GM12878 (cell line): ENCODE results near the gene LRRC3. TPM values are rescaled to one million over a fixed set of nuclear protein-coding genes. Genes with fewer than 3 reads are reported as not detected.

Experiments used
- ATAC-seq: fragments of 200-7000 bp; cut with Tn5 transposase; 3 replicates; pipeline ENCODE4 v1.9.1; 2020; ENCODE audit warnings: mild to moderate bottlenecking, moderate library complexity
- BruUV-seq: library from RNA; stranded (reverse); fragments of 400-500 nt; replicated peaks from 2 replicates; lab custom pipeline; 2021; lab: Mats Ljungman, UMichigan
- CTCF ChIA-PET: fragments of 300-600 bp; sonication (Branson Sonifier 250); formaldehyde crosslinking; extraction: SDS; loops from one replicate; lab custom pipeline; 2021; ENCODE audit warnings: inconsistent platforms; lab: Yijun Ruan, JAX
- POLR2A ChIA-PET: fragments of 350-600 bp; formaldehyde crosslinking; extraction: SDS; loops from one replicate; lab custom pipeline; 2021; ENCODE audit warnings: inconsistent platforms; lab: Charles Lee
- RAD21 ChIA-PET: fragments of 300-600 bp; sonication (Branson Sonifier 250); formaldehyde crosslinking; loops from one replicate; lab custom pipeline; 2023; ENCODE audit warnings: antibody characterized with exemption; ENCODE audit not compliant: unreplicated experiment; lab: Charles Lee
- SMC1A ChIA-PET: fragments of 300-600 bp; sonication (Branson Sonifier 250); formaldehyde crosslinking; loops from one replicate; lab custom pipeline; 2023; ENCODE audit not compliant: unreplicated experiment, uncharacterized antibody; lab: Charles Lee
- DNase-seq: peaks from one replicate; pipeline ENCODE4 v3.0.0-alpha.2; 2011; ENCODE audit warnings: low read depth, low spot score
- FAIRE-seq: peaks from 3 replicates; lab custom pipeline; 2011; peaks lifted over from hg19 to GRCh38; lab: Jason Lieb, UNC
- H2AFZ ChIP-seq: 2 replicates; pipeline ENCODE4 v1.6.0; 2011; ENCODE audit warnings: low read depth, low read length, control low read depth; ENCODE audit not compliant: control insufficient read depth
- H3K27ac ChIP-seq: 2 replicates; pipeline ENCODE4 v1.5.1; 2011; ENCODE audit warnings: control low read depth; ENCODE audit not compliant: control insufficient read depth, insufficient read depth
- H3K27me3 ChIP-seq, 2 experiments: replicated peaks in 1 of 2; 2 replicates each; pipeline versions ENCODE4 v1.6.0 to v1.6.1; 2011; ENCODE audit warnings: low read length in 1 of 2; ENCODE audit not compliant: control insufficient read depth in 2 of 2, insufficient read depth in 2 of 2
- H3K36me3 ChIP-seq, 2 experiments: 2 replicates each; pipeline ENCODE4 v1.5.1; 2011; ENCODE audit warnings: low read length in 1 of 2; ENCODE audit not compliant: control insufficient read depth in 2 of 2, insufficient read depth in 2 of 2
- H3K4me1 ChIP-seq: 2 replicates; pipeline ENCODE4 v1.6.1; 2011; ENCODE audit warnings: mild to moderate bottlenecking, low read length, moderate library complexity, mixed read lengths; ENCODE audit not compliant: control insufficient read depth, insufficient read depth
- H3K4me2 ChIP-seq: 2 replicates; pipeline ENCODE4 v1.6.0; 2011; ENCODE audit warnings: control low read depth; ENCODE audit not compliant: control insufficient read depth, insufficient read depth
- H3K4me3 ChIP-seq: fragments of 200-600 bp; sonication (generic); 2 replicates; pipeline ENCODE4 v1.5.1; 2016
- H3K79me2 ChIP-seq: 2 replicates; pipeline ENCODE4 v1.6.0; 2011; ENCODE audit warnings: low read length; ENCODE audit not compliant: control insufficient read depth, insufficient read depth
- H3K9ac ChIP-seq: 2 replicates; pipeline ENCODE4 v1.8.0; 2011; ENCODE audit warnings: low read length, control low read depth, mixed read lengths; ENCODE audit not compliant: control insufficient read depth, insufficient read depth
- H3K9me3 ChIP-seq: replicated peaks from 3 replicates; pipeline ENCODE4 v1.5.1; 2011; ENCODE audit warnings: mild to moderate bottlenecking, low read length; ENCODE audit not compliant: control insufficient read depth, insufficient read depth
- H4K20me1 ChIP-seq: 2 replicates; pipeline ENCODE4 v1.6.0; 2011; ENCODE audit not compliant: control insufficient read depth, insufficient read depth
- CBFB ChIP-seq: IDR thresholded peaks from 2 replicates; pipeline ENCODE4 v1.6.1; 2016; ENCODE audit warnings: antibody characterized with exemption, low read depth
- CEBPZ ChIP-seq: fragments of 150-350 bp; IDR thresholded peaks from 2 replicates; pipeline ENCODE4 v1.6.1; 2016; ENCODE audit warnings: low read depth, low read length
- CREM ChIP-seq: IDR thresholded peaks from 2 replicates; pipeline ENCODE4 v1.6.1; 2014; ENCODE audit warnings: antibody characterized with exemption, low read depth
- IRF4 ChIP-seq: IDR thresholded peaks from 2 replicates; pipeline ENCODE4 v1.6.1; 2011; ENCODE audit warnings: low read depth, low read length
- MEF2B ChIP-seq: fragments of 450-650 bp; IDR thresholded peaks from 2 replicates; pipeline ENCODE4 v1.6.1; 2018; ENCODE audit warnings: mild to moderate bottlenecking, moderate library complexity; ENCODE audit not compliant: partially characterized antibody, poor library complexity, severe bottlenecking
- NFYB ChIP-seq: IDR thresholded peaks from 2 replicates; pipeline ENCODE4 v1.6.1; 2011; ENCODE audit warnings: low read depth, mild to moderate bottlenecking, low read length, improper control_type of control experiment, moderate library complexity; ENCODE audit not compliant: insufficient read depth
- PBX3 ChIP-seq: IDR thresholded peaks from 2 replicates; pipeline ENCODE4 v1.6.1; 2011; ENCODE audit warnings: mild to moderate bottlenecking, low read depth, low read length, moderate library complexity; ENCODE audit not compliant: insufficient replicate concordance
- ZBTB40 ChIP-seq: fragments of 450-650 bp; IDR thresholded peaks from 2 replicates; pipeline ENCODE4 v1.6.1; 2016; ENCODE audit warnings: mild to moderate bottlenecking, moderate library complexity, borderline replicate concordance
- ZNF217 ChIP-seq: fragments of 450-650 bp; IDR thresholded peaks from 2 replicates; pipeline ENCODE4 v1.6.1; 2017; ENCODE audit warnings: antibody characterized with exemption, mild to moderate bottlenecking
- WGBS: methylation state at CpG from one replicate; pipeline ENCODE4 v1.1.6; 2016; ENCODE audit warnings: low lambda C conversion rate; ENCODE audit not compliant: insufficient replicate concordance, insufficient coverage; ENCODE audit errors: missing lambda C conversion rate; 5-methylcytosine and 5-hydroxymethylcytosine counted together
- in situ Hi-C: fragments of 300-500 bp; cut with MboI; formaldehyde crosslinking; loops from 9 replicates; pipeline ENCODE4 v1.14.3; 2018; ENCODE audit warnings: mixed read lengths
- intact Hi-C: fragments of 100-400 bp; cut with micrococcal nuclease; formaldehyde crosslinking; loops from one replicate; pipeline ENCODE4 v1.14.2; 2022; ENCODE audit not compliant: unreplicated experiment
- polyA plus RNA-seq, 11 experiments: library from polyadenylated mRNA; depleted of rRNA in 4 of 11; unstranded in 6 of 11; stranded (reverse) in 5 of 11; fragments of >200 nt; fragmentation: Nextera tagmentation in 4 of 11; fragmentation: Illumina TruSeq in 1 of 11; extraction: Ambion mirVana in 4 of 11; extraction: Trizol in 1 of 11; gene quantifications; 1 replicate in 1 of 11; 2 replicates in 10 of 11; pipeline versions ENCODE4 v1.2.1 to v1.2.3, GENCODE V29; 2011 to 2016; ENCODE audit warnings: inconsistent platforms in 2 of 11, missing spikeins in 2 of 11, low read depth in 1 of 11
- total RNA-seq, 4 experiments: library from RNA; depleted of rRNA in 3 of 4; stranded (reverse); fragments of >200 nt in 3 of 4; fragmentation: Illumina TruSeq in 1 of 4; extraction: Trizol in 1 of 4; gene quantifications; 2 replicates each; pipeline versions ENCODE4 v1.2.1 to v1.2.3, GENCODE V29; 2013 to 2021

The LRRC3 gene
- total and polyA plus RNA-seq, 10 of the 15 experiments (the other 5 are each of a cell fraction or from before 2014, with no cell fraction given) = 0.02 to 0.31 (median 0.09) TPM; not detected in 1

GRCh38 chr21:44495611-44496563 lies 40.6 kb downstream of the LRRC3 start (continued):
- no peak for TF ChIP-seq ZNF217
- no peak for TF ChIP-seq MEF2B
- no peak for TF ChIP-seq CREM
- TF ChIP-seq CBFB = no peak
- TF ChIP-seq, all 136 proteins: peak for 0

- H3K9me3 ChIP-seq = peaks cover 20% of the 10 kb centered on the region; the same call in 2 of the 3 replicates
- BruUV-seq = no TSS peak
- RAD21 ChIA-PET = no interaction called here
- intact Hi-C loops (no loop called here), in situ Hi-C loops (no loop called here)
- no peak overlapping the region for H3K4me3 ChIP-seq
- no peak overlapping the region for H3K9ac ChIP-seq
- SMC1A ChIA-PET = no interaction called here
- POLR2A ChIA-PET = no interaction called here
- CTCF ChIA-PET = no interaction called here
- ATAC-seq (no peak), FAIRE-seq (no peak), DNase-seq (no peak)
- no peaks in the 10 kb centered on the region; a peak in 1 of 4 replicates for H3K27me3 ChIP-seq
- no peaks in the 10 kb centered on the region for H3K4me1 ChIP-seq
- H3K36me3 ChIP-seq = no peaks in the 10 kb centered on the region
- no peaks in the 10 kb centered on the region for H3K79me2 ChIP-seq
- WGBS = 53% methylated on average over 25 of the region's 27 CpGs
- no peak overlapping the region for H2AFZ ChIP-seq
- no peaks in the 10 kb centered on the region for H4K20me1 ChIP-seq
- H3K4me2 ChIP-seq = no peak overlapping the region
- H3K27ac ChIP-seq = no peak overlapping the region
- TF ChIP-seq CEBPZ (no peak), PBX3 (no peak), NFYB (no peak), ZBTB40 (no peak), IRF4 (no peak)
Observed at GRCh38 chr21:44496564-44497550, 41.5 kb downstream of the LRRC3 start.
